Nephron (organoid): Measurements from ENCODE around the gene DDX10.
"Not testable (repeated sequence)": the region's sequence is repeated elsewhere in the genome, so short reads cannot be mapped to it uniquely, and the experiment has no call there.

Experiments
- H3K27ac Mint-ChIP-seq, 3 experiments: 2 replicates each; pipeline ENCODE4 v1.8.0; 2020; ENCODE audit warnings: mixed read lengths in 3 of 3, mild to moderate bottlenecking in 2 of 3, moderate library complexity in 1 of 3
- H3K27me3 Mint-ChIP-seq: 2 replicates; pipeline ENCODE4 v1.8.0; 2021; ENCODE audit warnings: low read depth, mild to moderate bottlenecking, moderate library complexity, mixed read lengths
- H3K36me3 Mint-ChIP-seq: 2 replicates; pipeline ENCODE4 v1.8.0; 2020; ENCODE audit warnings: low read depth, mixed read lengths
- H3K4me1 Mint-ChIP-seq: 2 replicates; pipeline ENCODE4 v1.8.0; 2020; ENCODE audit warnings: mixed read lengths
- H3K4me3 Mint-ChIP-seq, 3 experiments: 2 replicates each; pipeline ENCODE4 v1.8.0; 2020; ENCODE audit warnings: mild to moderate bottlenecking in 3 of 3, mixed read lengths in 3 of 3, moderate library complexity in 2 of 3
- H3K9me3 Mint-ChIP-seq: 2 replicates; pipeline ENCODE4 v1.8.0; 2020; ENCODE audit warnings: mixed read lengths
- CTCF ChIP-seq, 3 experiments: fragments of 200-600 bp; sonication (generic); IDR thresholded peaks; one replicate each; pipeline ENCODE4 v1.5.0; 2021; ENCODE audit warnings: antibody characterized with exemption in 3 of 3; ENCODE audit not compliant: unreplicated experiment in 3 of 3

The DDX10 gene

GRCh38 chr11:108635106-108635505 is 29.8 kb upstream of the DDX10 start:
- Mint-ChIP-seq H3K27ac (no peak overlapping the region), H3K36me3 (no peaks in the 10 kb centered on the region), H3K4me1 (no peaks in the 10 kb centered on the region), H3K4me3 (no peak overlapping the region), H3K27me3 (no peaks in the 10 kb centered on the region), H3K9me3 (no peaks in the 10 kb centered on the region)
- no peak for TF ChIP-seq CTCF (IDR thresholded peaks at IDR 0.05; ENCODE audit: unreplicated experiment in 3 of 3)

GRCh38 chr11:108636222-108636621 is 28.6 kb upstream of the DDX10 start:
- no peak for TF ChIP-seq CTCF (IDR thresholded peaks at IDR 0.05; ENCODE audit: unreplicated experiment in 3 of 3)
- no peak overlapping the region for H3K4me3 Mint-ChIP-seq
- no peaks in the 10 kb centered on the region for H3K36me3 Mint-ChIP-seq
- no peak overlapping the region for H3K27ac Mint-ChIP-seq
- H3K4me1 Mint-ChIP-seq: no peaks in the 10 kb centered on the region
- H3K27me3 Mint-ChIP-seq: no peaks in the 10 kb centered on the region
- no peaks in the 10 kb centered on the region for H3K9me3 Mint-ChIP-seq

DNA sequence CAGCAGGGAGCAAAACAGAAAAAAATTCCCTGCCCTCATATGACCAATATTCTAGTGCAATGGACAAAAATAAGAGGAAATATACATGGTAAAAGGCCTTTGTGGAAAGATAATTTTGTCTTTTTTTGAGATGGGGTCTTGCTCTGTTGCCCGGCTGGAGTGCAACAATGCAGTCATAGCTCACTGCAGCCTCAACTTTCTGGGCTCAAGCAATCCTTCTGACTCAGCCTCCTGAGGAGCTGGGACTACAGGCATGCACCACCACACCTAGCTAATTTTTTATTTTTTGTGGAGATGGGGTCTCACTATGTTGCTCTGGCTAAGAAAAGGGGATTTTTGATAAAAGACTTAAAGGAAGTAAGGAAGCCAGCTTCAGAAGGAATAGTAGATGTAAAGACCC is 25.7 kb upstream of the DDX10 start:
- Mint-ChIP-seq H3K4me3 (no peak overlapping the region), H3K4me1 (no peaks in the 10 kb centered on the region), H3K9me3 (no peaks in the 10 kb centered on the region), H3K36me3 (no peaks in the 10 kb centered on the region), H3K27ac (no peak overlapping the region), H3K27me3 (no peaks in the 10 kb centered on the region)
- TF ChIP-seq CTCF (IDR thresholded peaks at IDR 0.05; ENCODE audit: unreplicated experiment in 3 of 3): no peak

- H3K27ac Mint-ChIP-seq, H3K27me3 Mint-ChIP-seq, H3K9me3 Mint-ChIP-seq, H3K36me3 Mint-ChIP-seq, H3K4me1 Mint-ChIP-seq, H3K4me3 Mint-ChIP-seq: not testable (repeated sequence)
Observed at GRCh38 chr11:108641752-108642151, 23.1 kb upstream of the DDX10 start.

DNA sequence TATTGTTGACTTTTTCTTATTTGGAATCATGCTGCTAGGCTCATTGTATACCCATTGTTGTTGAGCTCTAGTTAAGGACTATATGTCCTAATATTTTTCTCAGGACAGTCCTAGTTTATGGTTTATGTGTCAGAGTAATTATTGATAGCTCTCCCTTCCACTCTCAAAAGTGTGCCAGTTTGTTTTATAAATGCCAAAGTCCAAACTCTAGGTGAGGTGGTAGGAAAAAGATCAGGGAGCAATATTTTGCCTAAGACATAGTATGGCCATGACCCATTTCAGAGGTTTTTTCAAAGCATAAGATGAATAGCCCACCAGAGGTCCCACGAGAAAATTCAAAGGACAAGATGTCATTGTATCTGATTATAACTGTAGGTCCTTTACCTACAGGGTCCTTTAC is 20.9 kb upstream of the DDX10 start:
- Mint-ChIP-seq H3K27ac (no peak overlapping the region), H3K36me3 (no peaks in the 10 kb centered on the region), H3K27me3 (no peaks in the 10 kb centered on the region), H3K4me3 (no peak overlapping the region), H3K4me1 (no peaks in the 10 kb centered on the region), H3K9me3 (no peaks in the 10 kb centered on the region)
- no peak for TF ChIP-seq CTCF (IDR thresholded peaks at IDR 0.05; ENCODE audit: unreplicated experiment in 3 of 3)

- Mint-ChIP-seq H3K4me1 (no peaks in the 10 kb centered on the region), H3K36me3 (no peaks in the 10 kb centered on the region)
Observed at GRCh38 chr11:108645970-108646369, 18.9 kb upstream of the DDX10 start.

More at GRCh38 chr11:108645970-108646369, 18.9 kb upstream of the DDX10 start:
- Mint-ChIP-seq H3K27ac (no peak overlapping the region), H3K9me3 (no peaks in the 10 kb centered on the region), H3K4me3 (no peak overlapping the region), H3K27me3 (no peaks in the 10 kb centered on the region)
- no peak for TF ChIP-seq CTCF (IDR thresholded peaks at IDR 0.05; ENCODE audit: unreplicated experiment in 3 of 3)
